Measurements from ENCODE around the gene SMIM35. TPM values are rescaled to one million over a fixed set of nuclear protein-coding genes. Genes with fewer than 3 reads are reported as not detected.
A peak's percentile ranks its signal among the peaks of the same experiment; 100 is the strongest.

The SMIM35 gene
- polyA plus RNA-seq, 3 donors from 2014 or later, result 0.49 to 1.1 TPM; not detected in 1

GRCh38 chr11:118042141-118042540, 44.6 kb downstream of the SMIM35 start:
- peak overlapping the region in 1 of 6 donors; percentile 19 for H3K27ac Mint-ChIP-seq
- H3K9me3 Mint-ChIP-seq, result no peaks in the 10 kb centered on the region
- no peak for DNase-seq
- peaks cover 38 to 53% of the 10 kb centered on the region in 2 donors for H3K4me1 Mint-ChIP-seq
- no peaks in the 10 kb centered on the region for H3K36me3 Mint-ChIP-seq
- peaks cover 2 to 6% (median 4%) of the 10 kb centered on the region in 3 donors for H3K27me3 Mint-ChIP-seq (ENCODE audit: low read depth in 3 of 3)
- no peak overlapping the region for H3K4me3 Mint-ChIP-seq

GRCh38 chr11:118033443-118033842, 53.3 kb downstream of the SMIM35 start:
- no peak overlapping the region for H3K27ac Mint-ChIP-seq
- peaks cover 0 to 7% (median 3%) of the 10 kb centered on the region in 3 donors for H3K36me3 Mint-ChIP-seq
- no peaks in the 10 kb centered on the region for H3K9me3 Mint-ChIP-seq
- H3K4me1 Mint-ChIP-seq, result peaks cover 16 to 30% of the 10 kb centered on the region in 2 donors
- no peak for DNase-seq
- peaks cover 0 to 2% (median 2%) of the 10 kb centered on the region in 3 donors for H3K27me3 Mint-ChIP-seq (ENCODE audit: low read depth in 3 of 3)
- no peak overlapping the region for H3K4me3 Mint-ChIP-seq

GRCh38 chr11:118028626-118029025, 58.1 kb downstream of the SMIM35 start:
- no peak overlapping the region for H3K4me3 Mint-ChIP-seq
- peak overlapping the region in 2 of 6 donors; percentile 61 to 73 for H3K27ac Mint-ChIP-seq

GRCh38 chr11:118027694-118028093, 59.1 kb downstream of the SMIM35 start:
- Mint-ChIP-seq H3K27me3 (ENCODE audit: low read depth in 3 of 3) (peaks cover 0 to 5% (median 0%) of the 10 kb centered on the region in 3 donors), H3K27ac (no peak overlapping the region), H3K9me3 (no peaks in the 10 kb centered on the region), H3K36me3 (peaks cover 0 to 8% (median 0%) of the 10 kb centered on the region in 3 donors), H3K4me3 (no peak overlapping the region), H3K4me1 (peaks cover 2 to 25% of the 10 kb centered on the region in 2 donors)
- DNase-seq, result no peak

More at GRCh38 chr11:118028626-118029025, 58.1 kb downstream of the SMIM35 start:
- Mint-ChIP-seq H3K27me3 (ENCODE audit: low read depth in 3 of 3) (peaks cover 0 to 5% (median 0%) of the 10 kb centered on the region in 3 donors), H3K4me1 (peaks cover 2 to 25% of the 10 kb centered on the region in 2 donors), H3K9me3 (no peaks in the 10 kb centered on the region), H3K36me3 (peaks cover 0 to 8% (median 0%) of the 10 kb centered on the region in 3 donors)
- no peak for DNase-seq

GRCh38 chr11:118021146-118021545, 65.6 kb downstream of the SMIM35 start:
- H3K4me1 Mint-ChIP-seq, result peaks cover 11 to 33% of the 10 kb centered on the region in 2 donors
- H3K4me3 Mint-ChIP-seq, result no peak overlapping the region
- peaks cover 6 to 19% (median 9%) of the 10 kb centered on the region in 6 donors for H3K9me3 Mint-ChIP-seq
- H3K36me3 Mint-ChIP-seq, result peaks cover 7 to 15% (median 12%) of the 10 kb centered on the region in 3 donors
- DNase-seq, result no peak
- peaks cover 0 to 5% (median 3%) of the 10 kb centered on the region in 3 donors for H3K27me3 Mint-ChIP-seq (ENCODE audit: low read depth in 3 of 3)
- H3K27ac Mint-ChIP-seq, result no peak overlapping the region

GRCh38 chr11:118018401-118018800, 68.4 kb downstream of the SMIM35 start:
- Mint-ChIP-seq H3K9me3 (peaks cover 6 to 19% (median 9%) of the 10 kb centered on the region in 6 donors), H3K4me1 (peaks cover 39 to 50% of the 10 kb centered on the region in 2 donors), H3K4me3 (no peak overlapping the region), H3K27ac (no peak overlapping the region), H3K36me3 (peaks cover 7 to 21% (median 16%) of the 10 kb centered on the region in 3 donors), H3K27me3 (ENCODE audit: low read depth in 3 of 3) (peaks cover 0 to 5% (median 2%) of the 10 kb centered on the region in 3 donors)
- DNase-seq, result no peak

- Mint-ChIP-seq H3K27me3 (ENCODE audit: low read depth in 3 of 3) (peaks cover 0 to 5% (median 2%) of the 10 kb centered on the region in 3 donors), H3K4me3 (no peak overlapping the region), H3K36me3 (peaks cover 7 to 21% (median 16%) of the 10 kb centered on the region in 3 donors), H3K27ac (peak overlapping the region in 2 of 6 donors; percentile 8 to 62), H3K9me3 (peaks cover 6 to 19% (median 9%) of the 10 kb centered on the region in 6 donors), H3K4me1 (peaks cover 45 to 57% of the 10 kb centered on the region in 2 donors)
- no peak for DNase-seq
These were observed 69.0 kb downstream of the SMIM35 start for GRCh38 chr11:118017631-118018315.

- H3K27me3 Mint-ChIP-seq (ENCODE audit: low read depth in 3 of 3), result peaks cover 0 to 5% (median 2%) of the 10 kb centered on the region in 3 donors
- H3K9me3 Mint-ChIP-seq, result peaks cover 6 to 19% (median 9%) of the 10 kb centered on the region in 6 donors
- H3K4me1 Mint-ChIP-seq, result peaks cover 52 to 63% of the 10 kb centered on the region in 2 donors
- no peak for DNase-seq
- peaks cover 7 to 21% (median 16%) of the 10 kb centered on the region in 3 donors for H3K36me3 Mint-ChIP-seq
- H3K27ac Mint-ChIP-seq, result peak overlapping the region in 3 of 6 donors; percentile 30 to 70 (median 34)
- peak overlapping the region in 2 of 5 donors; percentile 16 to 91 for H3K4me3 Mint-ChIP-seq
These were observed 69.7 kb downstream of the SMIM35 start for GRCh38 chr11:118017111-118017510.

- Mint-ChIP-seq H3K36me3 (peaks cover 7 to 21% (median 16%) of the 10 kb centered on the region in 3 donors), H3K9me3 (peaks cover 6 to 19% (median 9%) of the 10 kb centered on the region in 6 donors), H3K27ac (peak overlapping the region; percentile 81 to 95 (median 92)), H3K4me1 (peaks cover 62 to 73% of the 10 kb centered on the region in 2 donors), H3K27me3 (ENCODE audit: low read depth in 3 of 3) (peaks cover 0 to 5% (median 2%) of the 10 kb centered on the region in 3 donors), H3K4me3 (peak overlapping the region; percentile 70 to 91 (median 73))
- DNase-seq, result no peak
These were observed 70.7 kb downstream of the SMIM35 start for GRCh38 chr11:118016104-118016503.

- Mint-ChIP-seq H3K27ac (peak overlapping the region; percentile 81 to 95 (median 92)), H3K4me3 (peak overlapping the region; percentile 70 to 91 (median 73)), H3K9me3 (peaks cover 6 to 19% (median 9%) of the 10 kb centered on the region in 6 donors), H3K4me1 (peaks cover 67 to 80% of the 10 kb centered on the region in 2 donors), H3K36me3 (peaks cover 7 to 21% (median 16%) of the 10 kb centered on the region in 3 donors), H3K27me3 (ENCODE audit: low read depth in 3 of 3) (peaks cover 0 to 5% (median 2%) of the 10 kb centered on the region in 3 donors)
- peak; percentile 33 to 47 (median 47) for DNase-seq
These were observed 71.3 kb downstream of the SMIM35 start for GRCh38 chr11:118015385-118015841.

GRCh38 chr11:118014022-118014421, 72.7 kb downstream of the SMIM35 start:
- Mint-ChIP-seq H3K4me3 (peak overlapping the region in 4 of 5 donors; percentile 48 to 67 (median 56)), H3K4me1 (peaks cover 81 to 94% of the 10 kb centered on the region in 2 donors), H3K27me3 (ENCODE audit: low read depth in 3 of 3) (peaks cover 0 to 3% (median 2%) of the 10 kb centered on the region in 3 donors), H3K9me3 (peaks cover 6 to 19% (median 9%) of the 10 kb centered on the region in 6 donors), H3K36me3 (peaks cover 7 to 18% (median 16%) of the 10 kb centered on the region in 3 donors), H3K27ac (peak overlapping the region; percentile 61 to 95 (median 81))
- no peak for DNase-seq

- H3K36me3 Mint-ChIP-seq, result peaks cover under 1 to 11% (median 4%) of the 10 kb centered on the region in 3 donors
- peak overlapping the region; percentile 48 to 73 (median 55) for H3K4me3 Mint-ChIP-seq
- H3K9me3 Mint-ChIP-seq, result peaks cover 0 to 5% (median under 1%) of the 10 kb centered on the region in 6 donors
- peaks cover 0 to 8% (median 4%) of the 10 kb centered on the region in 3 donors for H3K27me3 Mint-ChIP-seq (ENCODE audit: low read depth in 3 of 3)
- peak overlapping the region; percentile 84 to 95 (median 89) for H3K27ac Mint-ChIP-seq
- H3K4me1 Mint-ChIP-seq, result peaks cover 98 to 100% of the 10 kb centered on the region in 2 donors
- peak in 2 of 3 donors; percentile 30 to 39 for DNase-seq
These were observed 74.6 kb downstream of the SMIM35 start for GRCh38 chr11:118012083-118012669.

- DNase-seq, result no peak
- H3K4me1 Mint-ChIP-seq, result peaks cover 99 to 100% of the 10 kb centered on the region in 2 donors
- H3K27ac Mint-ChIP-seq, result peak overlapping the region; percentile 53 to 97 (median 92)
- no peaks in the 10 kb centered on the region for H3K9me3 Mint-ChIP-seq
- peak overlapping the region in 3 of 5 donors; percentile 20 to 47 (median 39) for H3K4me3 Mint-ChIP-seq
- H3K36me3 Mint-ChIP-seq, result peaks cover 0 to 5% (median 4%) of the 10 kb centered on the region in 3 donors
- H3K27me3 Mint-ChIP-seq (ENCODE audit: low read depth in 3 of 3), result peaks cover 0 to 10% (median 4%) of the 10 kb centered on the region in 3 donors
These were observed 75.9 kb downstream of the SMIM35 start for GRCh38 chr11:118010738-118011461.
